Measurements from ENCODE around the gene EPHA5. TPM values are rescaled to one million over a fixed set of nuclear protein-coding genes. Genes with fewer than 3 reads are reported as not detected.

EPHA5 gene
- not detected for polyA plus RNA-seq

DNA sequence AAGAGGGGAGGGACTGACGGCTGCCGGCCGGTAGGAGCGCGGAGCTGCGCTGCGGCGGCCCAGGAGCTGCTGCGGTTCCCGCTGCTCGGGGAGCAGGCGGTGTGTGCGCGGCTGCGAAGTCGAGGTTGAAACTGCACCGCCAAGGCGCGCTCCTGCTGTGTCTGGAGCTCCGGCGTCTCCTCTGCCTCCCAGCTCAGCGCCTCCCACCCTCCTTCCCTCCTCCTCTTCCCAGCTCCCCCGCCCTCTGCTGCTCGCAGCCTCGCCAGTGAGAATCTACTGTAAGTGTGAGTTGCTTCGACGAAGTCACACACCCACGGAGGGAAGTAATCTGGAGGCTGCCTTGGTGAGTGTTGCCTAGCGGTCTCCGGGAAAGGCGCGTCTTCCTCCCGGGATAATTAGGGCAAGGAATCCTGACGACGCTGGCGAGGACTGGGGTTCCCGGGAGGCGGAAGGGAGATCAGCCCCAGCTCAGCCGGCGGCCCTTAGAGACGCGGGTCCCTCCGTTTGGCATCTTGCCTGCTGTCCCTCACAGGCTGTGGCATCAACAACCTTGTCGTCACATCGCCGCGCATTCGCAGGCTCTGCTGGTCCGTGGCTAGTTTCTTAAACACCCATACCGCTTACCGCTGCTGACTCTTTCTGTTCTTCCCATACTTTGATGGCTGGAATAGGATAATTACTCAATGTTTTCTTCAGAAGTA is at the start of gene EPHA5:
Gene EPHA5 (minus strand): TSS at position 159 of the 701 bp plus-strand sequence. CDS start 747 bp downstream, outside the sequence.
- peaks cover 5 to 14% (median 10%) of the 10 kb centered on the region in 3 donors for H3K27me3 Mint-ChIP-seq (ENCODE audit: low read depth in 3 of 3)
- H3K36me3 Mint-ChIP-seq, result peaks cover 0 to 11% (median 3%) of the 10 kb centered on the region in 3 donors
- peaks cover 0 to 5% of the 10 kb centered on the region in 2 donors for H3K4me1 Mint-ChIP-seq
- H3K9me3 Mint-ChIP-seq, result peaks cover 12 to 52% (median 25%) of the 10 kb centered on the region in 6 donors
- peak within 1 kb of the TSS in 1 of 5 donors; percentile 27 for H3K4me3 Mint-ChIP-seq
- DNase-seq, result no peak
- H3K27ac Mint-ChIP-seq, result no peak within 1 kb of the TSS

- Mint-ChIP-seq H3K9me3 (peaks cover 9 to 29% (median 17%) of the 10 kb centered on the region in 6 donors), H3K4me3 (no peak overlapping the region), H3K27me3 (ENCODE audit: low read depth in 3 of 3) (no peaks in the 10 kb centered on the region), H3K36me3 (no peaks in the 10 kb centered on the region), H3K4me1 (no peaks in the 10 kb centered on the region), H3K27ac (no peak overlapping the region)
- no peak for DNase-seq
Observed at GRCh38 chr4:65719635-65720034, 49.3 kb upstream of the EPHA5 start.

DNA sequence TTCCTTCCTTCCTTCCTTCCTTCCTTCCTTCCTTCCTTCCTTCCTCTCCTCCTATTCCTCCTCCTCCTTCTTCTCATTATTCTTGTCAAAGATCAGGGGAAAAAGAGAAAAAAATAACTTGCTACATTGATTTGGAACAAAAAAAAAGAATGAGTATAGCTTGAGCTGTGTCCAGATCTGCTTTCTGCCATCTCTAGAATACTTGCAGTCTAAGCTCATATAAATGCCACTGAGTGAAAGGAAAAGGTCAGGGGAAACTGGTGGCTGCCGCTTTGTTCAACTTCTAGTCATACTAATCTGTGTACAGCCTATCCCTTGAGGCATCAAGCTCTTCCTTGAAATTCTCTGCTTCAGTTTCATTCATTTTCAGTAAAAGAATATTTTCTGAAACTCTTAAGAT is 28.3 kb upstream of the EPHA5 start:
- peaks cover 0 to 1% (median 0%) of the 10 kb centered on the region in 3 donors for H3K27me3 Mint-ChIP-seq (ENCODE audit: low read depth in 3 of 3)
- no peak for DNase-seq
- H3K9me3 Mint-ChIP-seq, result peaks cover 4 to 22% (median 9%) of the 10 kb centered on the region in 6 donors
- H3K4me1 Mint-ChIP-seq, result no peaks in the 10 kb centered on the region
- H3K27ac Mint-ChIP-seq, result no peak overlapping the region
- no peaks in the 10 kb centered on the region for H3K36me3 Mint-ChIP-seq
- H3K4me3 Mint-ChIP-seq, result no peak overlapping the region

DNA sequence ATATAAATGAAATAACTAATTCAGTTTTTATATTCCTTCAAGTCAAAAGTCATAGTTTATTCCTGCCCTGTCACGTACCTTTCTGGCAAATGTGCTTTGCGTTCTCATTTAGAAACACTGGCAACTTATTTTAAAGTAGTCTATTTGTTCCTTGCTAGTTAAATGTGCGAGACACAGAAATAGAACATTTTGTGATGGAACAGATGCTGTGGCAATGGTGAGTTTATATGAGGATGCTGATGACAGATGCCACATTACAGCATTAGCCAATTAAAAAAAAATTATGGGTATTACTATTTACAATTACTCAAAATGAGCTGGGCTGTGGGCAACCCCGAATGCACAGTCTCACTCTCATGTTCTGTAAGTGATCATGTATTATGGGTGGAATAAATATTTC is 26.1 kb upstream of the EPHA5 start:
- Mint-ChIP-seq H3K4me3 (no peak overlapping the region), H3K4me1 (no peaks in the 10 kb centered on the region), H3K27me3 (ENCODE audit: low read depth in 3 of 3) (peaks cover 0 to 1% (median 0%) of the 10 kb centered on the region in 3 donors), H3K9me3 (peaks cover 4 to 22% (median 7%) of the 10 kb centered on the region in 6 donors), H3K27ac (no peak overlapping the region), H3K36me3 (no peaks in the 10 kb centered on the region)
- no peak for DNase-seq

- peaks cover 0 to 11% (median 3%) of the 10 kb centered on the region in 3 donors for H3K36me3 Mint-ChIP-seq
Observed at GRCh38 chr4:65671372-65671771, 1.1 kb upstream of the EPHA5 start.

GRCh38 chr4:65670020-65670330 is 314 bp downstream of the EPHA5 start:
- peaks cover 0 to 11% (median 3%) of the 10 kb centered on the region in 3 donors for H3K36me3 Mint-ChIP-seq
- peak overlapping the region in 1 of 5 donors; percentile 27 for H3K4me3 Mint-ChIP-seq
- no peak for DNase-seq
- H3K9me3 Mint-ChIP-seq, result peaks cover 12 to 53% (median 26%) of the 10 kb centered on the region in 6 donors
- H3K27me3 Mint-ChIP-seq (ENCODE audit: low read depth in 3 of 3), result peaks cover 5 to 14% (median 10%) of the 10 kb centered on the region in 3 donors
- H3K4me1 Mint-ChIP-seq, result peaks cover 0 to 5% of the 10 kb centered on the region in 2 donors
- no peak overlapping the region for H3K27ac Mint-ChIP-seq

More at GRCh38 chr4:65671372-65671771, 1.1 kb upstream of the EPHA5 start:
- no peak overlapping the region for H3K27ac Mint-ChIP-seq
- DNase-seq, result no peak
- peaks cover 6 to 52% (median 24%) of the 10 kb centered on the region in 6 donors for H3K9me3 Mint-ChIP-seq
- peaks cover 0 to 5% of the 10 kb centered on the region in 2 donors for H3K4me1 Mint-ChIP-seq
- H3K27me3 Mint-ChIP-seq (ENCODE audit: low read depth in 3 of 3), result peaks cover 5 to 14% (median 10%) of the 10 kb centered on the region in 3 donors
- no peak overlapping the region for H3K4me3 Mint-ChIP-seq

DNA sequence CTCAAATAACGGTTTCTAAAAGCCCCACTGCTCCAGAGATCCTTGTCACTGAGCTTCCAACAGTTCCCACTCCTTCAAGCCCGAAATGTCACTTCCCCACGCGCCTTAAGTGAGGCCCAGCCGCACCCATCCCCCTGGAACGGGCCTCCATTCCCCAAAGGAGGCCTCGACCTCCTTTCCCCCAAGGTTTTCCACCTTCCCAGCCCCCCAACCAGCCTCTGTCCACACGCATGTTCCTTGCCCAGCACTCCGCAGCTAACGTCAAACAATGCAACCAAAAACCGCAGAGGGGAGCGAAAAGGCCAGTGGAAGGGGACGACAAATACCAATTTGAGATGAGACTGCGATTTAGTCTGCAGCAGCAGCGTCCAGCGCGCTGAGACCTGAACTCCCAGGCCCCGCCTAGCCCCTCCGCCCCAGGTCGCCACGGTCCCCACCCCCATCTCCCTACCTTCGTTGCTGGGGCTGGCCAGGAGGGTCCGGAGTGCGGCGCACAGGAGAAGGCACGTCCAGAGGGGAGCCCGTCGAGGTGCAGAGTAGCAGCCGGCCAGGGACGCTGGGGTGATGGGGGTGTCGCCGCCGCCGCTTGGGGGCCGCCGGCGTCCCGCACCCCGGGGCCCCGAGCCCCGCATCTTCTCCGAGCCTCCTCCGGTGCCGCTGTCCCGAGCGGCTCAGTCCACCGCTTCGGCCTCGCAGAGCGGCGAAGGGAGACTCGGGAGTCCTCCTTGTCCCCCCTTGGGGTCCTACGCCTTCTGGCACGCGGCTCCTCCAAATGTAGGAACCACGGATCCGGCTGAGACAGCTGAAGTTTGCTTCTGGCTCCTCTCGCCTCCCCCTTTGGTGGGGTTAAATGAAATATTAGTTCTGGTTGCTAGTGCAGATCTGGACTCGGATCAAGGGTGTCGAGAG is 924 bp downstream of the EPHA5 start:
- H3K36me3 Mint-ChIP-seq, result peaks cover 0 to 11% (median 3%) of the 10 kb centered on the region in 3 donors
- H3K27ac Mint-ChIP-seq, result no peak overlapping the region
- H3K9me3 Mint-ChIP-seq, result peaks cover 12 to 53% (median 24%) of the 10 kb centered on the region in 6 donors
- peaks cover 5 to 14% (median 10%) of the 10 kb centered on the region in 3 donors for H3K27me3 Mint-ChIP-seq (ENCODE audit: low read depth in 3 of 3)
- peaks cover 0 to 5% of the 10 kb centered on the region in 2 donors for H3K4me1 Mint-ChIP-seq
- peak overlapping the region in 1 of 5 donors; percentile 27 for H3K4me3 Mint-ChIP-seq
- no peak for DNase-seq

- Mint-ChIP-seq H3K27me3 (ENCODE audit: low read depth in 3 of 3) (peaks cover 5 to 14% (median 10%) of the 10 kb centered on the region in 3 donors), H3K4me3 (no peak overlapping the region), H3K9me3 (peaks cover 10 to 53% (median 23%) of the 10 kb centered on the region in 6 donors), H3K4me1 (peaks cover 0 to 5% of the 10 kb centered on the region in 2 donors), H3K27ac (no peak overlapping the region), H3K36me3 (peaks cover 0 to 11% (median 3%) of the 10 kb centered on the region in 3 donors)
- DNase-seq, result no peak
Observed at GRCh38 chr4:65668201-65669089, 1.8 kb downstream of the EPHA5 start.

DNA sequence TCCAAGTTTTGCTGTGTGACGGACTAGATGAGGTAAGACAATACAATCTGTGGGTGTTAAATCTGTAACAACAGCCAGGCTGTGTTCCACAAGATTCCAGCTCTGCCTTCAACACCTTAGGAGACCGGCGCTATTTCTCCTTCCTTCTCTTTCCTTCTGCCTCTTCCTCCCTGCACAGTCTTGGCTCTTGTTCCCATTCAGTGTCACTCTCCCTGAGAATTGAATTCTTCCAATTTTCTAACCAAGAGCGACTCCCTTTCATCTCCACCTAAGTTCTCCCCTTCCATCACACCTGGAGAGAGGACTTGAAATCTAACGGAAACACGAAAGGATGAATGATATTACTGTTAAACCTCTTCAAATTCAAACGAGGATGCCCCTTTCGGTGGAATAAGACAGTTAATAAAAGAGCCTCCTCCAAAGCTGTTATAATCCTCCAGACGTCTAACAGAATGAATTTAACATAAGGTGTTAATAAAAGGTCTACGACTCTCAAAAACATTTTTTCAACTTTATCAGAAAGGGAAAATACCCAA is 2.7 kb downstream of the EPHA5 start:
- no peak overlapping the region for H3K4me3 Mint-ChIP-seq
- H3K27me3 Mint-ChIP-seq (ENCODE audit: low read depth in 3 of 3), result peaks cover 5 to 14% (median 10%) of the 10 kb centered on the region in 3 donors
- DNase-seq, result no peak
- peaks cover 0 to 14% (median 3%) of the 10 kb centered on the region in 3 donors for H3K36me3 Mint-ChIP-seq
- peaks cover 12 to 52% (median 22%) of the 10 kb centered on the region in 6 donors for H3K9me3 Mint-ChIP-seq
- no peak overlapping the region for H3K27ac Mint-ChIP-seq
- peaks cover 0 to 5% of the 10 kb centered on the region in 2 donors for H3K4me1 Mint-ChIP-seq

GRCh38 chr4:65665771-65666523 is 4.3 kb downstream of the EPHA5 start:
- H3K36me3 Mint-ChIP-seq, result peaks cover 0 to 9% (median 3%) of the 10 kb centered on the region in 3 donors
- H3K27me3 Mint-ChIP-seq (ENCODE audit: low read depth in 3 of 3), result peaks cover 4 to 14% (median 9%) of the 10 kb centered on the region in 3 donors
- peaks cover 7 to 36% (median 19%) of the 10 kb centered on the region in 6 donors for H3K9me3 Mint-ChIP-seq
- DNase-seq, result no peak
- H3K27ac Mint-ChIP-seq, result no peak overlapping the region
- peaks cover 0 to 5% of the 10 kb centered on the region in 2 donors for H3K4me1 Mint-ChIP-seq
- H3K4me3 Mint-ChIP-seq, result no peak overlapping the region

- Mint-ChIP-seq H3K36me3 (peaks cover 0 to 4% (median 0%) of the 10 kb centered on the region in 3 donors), H3K27me3 (ENCODE audit: low read depth in 3 of 3) (peaks cover 0 to 2% (median 0%) of the 10 kb centered on the region in 3 donors), H3K4me1 (no peaks in the 10 kb centered on the region), H3K9me3 (peaks cover 7 to 18% (median 10%) of the 10 kb centered on the region in 6 donors), H3K27ac (no peak overlapping the region), H3K4me3 (no peak overlapping the region)
- no peak for DNase-seq
Observed at GRCh38 chr4:65661471-65661870, 8.8 kb downstream of the EPHA5 start.

- H3K4me1 Mint-ChIP-seq, result no peaks in the 10 kb centered on the region
- H3K27ac Mint-ChIP-seq, result no peak overlapping the region
- peaks cover 0 to 2% (median 0%) of the 10 kb centered on the region in 3 donors for H3K27me3 Mint-ChIP-seq (ENCODE audit: low read depth in 3 of 3)
- H3K9me3 Mint-ChIP-seq, result peaks cover 6 to 16% (median 9%) of the 10 kb centered on the region in 6 donors
- no peak overlapping the region for H3K4me3 Mint-ChIP-seq
- DNase-seq, result no peak
- peaks cover 0 to 4% (median 0%) of the 10 kb centered on the region in 3 donors for H3K36me3 Mint-ChIP-seq
Observed at GRCh38 chr4:65658117-65658516, 12.2 kb downstream of the EPHA5 start.

Data from immature natural killer cell (primary cell).